Right lobe of liver (tissue), 4 donors: ENCODE measurements around the gene LHX8.

Experiments used
- CTCF ChIP-seq, 4 donors: fragments of 200-600 bp in 3 of 4; fragments of 450-650 bp in 1 of 4; IDR thresholded peaks; one replicate each; pipeline versions ENCODE4 v1.5.1 to v1.8.0; 2016 to 2022; ENCODE audit warnings: antibody characterized with exemption in 4 of 4, mild to moderate bottlenecking in 2 of 4
- POLR2A ChIP-seq: fragments of 450-650 bp; IDR thresholded peaks from one replicate; pipeline ENCODE4 v1.6.1; 2017; ENCODE audit warnings: antibody characterized with exemption, mild to moderate bottlenecking
- donor health status: DM: no; HTN: no; CAD: no.
- donor health status: DM: no; HTN: no; CAD: no.
- donor health status: DM: no; HTN: yes; CAD: no.

GRCh38 chr1:75171876-75172275 is 37.7 kb downstream of the LHX8 start:
- no peak for TF ChIP-seq POLR2A
- TF ChIP-seq CTCF (IDR thresholded peaks at IDR 0.05), result no peak
